ENCODE measurements around the gene TMEM92.

Gene TMEM92

GRCh38 chr17:50308666-50309065, 34.4 kb downstream of the TMEM92 start (continued):
- TF ChIP-seq TSHZ2 (CRISPR knock-in tag; IDR thresholded peaks at IDR 0.05) (no peak), SNAI2 (CRISPR knock-in tag; IDR thresholded peaks at IDR 0.05) (no peak), TOX (CRISPR knock-in tag; IDR thresholded peaks at IDR 0.05; ENCODE audit: borderline replicate concordance) (no peak)

- TF ChIP-seq TSHZ2 (CRISPR knock-in tag; IDR thresholded peaks at IDR 0.05): no peak
- no peak for TF ChIP-seq TOX (CRISPR knock-in tag; IDR thresholded peaks at IDR 0.05; ENCODE audit: borderline replicate concordance)
- TF ChIP-seq CSDC2 (CRISPR knock-in tag; IDR thresholded peaks at IDR 0.05): no peak
- TF ChIP-seq RARB (CRISPR knock-in tag; IDR thresholded peaks at IDR 0.05): no peak
- TF ChIP-seq ZNF70 (CRISPR knock-in tag; IDR thresholded peaks at IDR 0.05): no peak
- peak; percentile 59 for ATAC-seq
Observed at GRCh38 chr17:50310455-50311111, 36.3 kb downstream of the TMEM92 start.

GRCh38 chr17:50311112-50311460, 36.8 kb downstream of the TMEM92 start:
- TF ChIP-seq, protein P1, sequence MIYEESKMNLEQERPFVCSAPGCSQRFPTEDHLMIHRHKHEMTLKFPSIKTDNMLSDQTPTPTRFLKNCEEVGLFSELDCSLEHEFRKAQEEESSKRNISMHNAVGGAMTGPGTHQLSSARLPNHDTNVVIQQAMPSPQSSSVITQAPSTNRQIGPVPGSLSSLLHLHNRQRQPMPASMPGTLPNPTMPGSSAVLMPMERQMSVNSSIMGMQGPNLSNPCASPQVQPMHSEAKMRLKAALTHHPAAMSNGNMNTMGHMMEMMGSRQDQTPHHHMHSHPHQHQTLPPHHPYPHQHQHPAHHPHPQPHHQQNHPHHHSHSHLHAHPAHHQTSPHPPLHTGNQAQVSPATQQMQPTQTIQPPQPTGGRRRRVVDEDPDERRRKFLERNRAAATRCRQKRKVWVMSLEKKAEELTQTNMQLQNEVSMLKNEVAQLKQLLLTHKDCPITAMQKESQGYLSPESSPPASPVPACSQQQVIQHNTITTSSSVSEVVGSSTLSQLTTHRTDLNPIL (CRISPR knock-in tag; IDR thresholded peaks at IDR 0.05; ENCODE audit: low read depth): no peak
- TF ChIP-seq, protein P2, sequence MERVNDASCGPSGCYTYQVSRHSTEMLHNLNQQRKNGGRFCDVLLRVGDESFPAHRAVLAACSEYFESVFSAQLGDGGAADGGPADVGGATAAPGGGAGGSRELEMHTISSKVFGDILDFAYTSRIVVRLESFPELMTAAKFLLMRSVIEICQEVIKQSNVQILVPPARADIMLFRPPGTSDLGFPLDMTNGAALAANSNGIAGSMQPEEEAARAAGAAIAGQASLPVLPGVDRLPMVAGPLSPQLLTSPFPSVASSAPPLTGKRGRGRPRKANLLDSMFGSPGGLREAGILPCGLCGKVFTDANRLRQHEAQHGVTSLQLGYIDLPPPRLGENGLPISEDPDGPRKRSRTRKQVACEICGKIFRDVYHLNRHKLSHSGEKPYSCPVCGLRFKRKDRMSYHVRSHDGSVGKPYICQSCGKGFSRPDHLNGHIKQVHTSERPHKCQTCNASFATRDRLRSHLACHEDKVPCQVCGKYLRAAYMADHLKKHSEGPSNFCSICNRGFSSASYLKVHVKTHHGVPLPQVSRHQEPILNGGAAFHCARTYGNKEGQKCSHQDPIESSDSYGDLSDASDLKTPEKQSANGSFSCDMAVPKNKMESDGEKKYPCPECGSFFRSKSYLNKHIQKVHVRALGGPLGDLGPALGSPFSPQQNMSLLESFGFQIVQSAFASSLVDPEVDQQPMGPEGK (CRISPR knock-in tag; IDR thresholded peaks at IDR 0.05; ENCODE audit: borderline replicate concordance): no peak
- TF ChIP-seq ISL1 (CRISPR knock-in tag; IDR thresholded peaks at IDR 0.05) (no peak), ARNTL (CRISPR knock-in tag; IDR thresholded peaks at IDR 0.05; ENCODE audit: borderline replicate concordance, low read depth) (no peak), TSHZ2 (CRISPR knock-in tag; IDR thresholded peaks at IDR 0.05) (no peak), TCF4 (CRISPR knock-in tag; IDR thresholded peaks at IDR 0.05; ENCODE audit: borderline replicate concordance) (no peak), BACH2 (CRISPR knock-in tag; IDR thresholded peaks at IDR 0.05; ENCODE audit: borderline replicate concordance) (no peak), PPARA (CRISPR knock-in tag; IDR thresholded peaks at IDR 0.05; ENCODE audit: borderline replicate concordance) (no peak), ESRRG (CRISPR knock-in tag; IDR thresholded peaks at IDR 0.05) (no peak), SNAI2 (CRISPR knock-in tag; IDR thresholded peaks at IDR 0.05) (no peak), GLIS3 (CRISPR knock-in tag; IDR thresholded peaks at IDR 0.05) (no peak), CSDC2 (CRISPR knock-in tag; IDR thresholded peaks at IDR 0.05) (no peak), ZNF565 (CRISPR knock-in tag; conservative IDR thresholded peaks at IDR 0.05; ENCODE audit: low read depth) (no peak), OSR1 (CRISPR knock-in tag; IDR thresholded peaks at IDR 0.05) (no peak), ZNF70 (CRISPR knock-in tag; IDR thresholded peaks at IDR 0.05) (no peak)
- TF ChIP-seq, protein P3, sequence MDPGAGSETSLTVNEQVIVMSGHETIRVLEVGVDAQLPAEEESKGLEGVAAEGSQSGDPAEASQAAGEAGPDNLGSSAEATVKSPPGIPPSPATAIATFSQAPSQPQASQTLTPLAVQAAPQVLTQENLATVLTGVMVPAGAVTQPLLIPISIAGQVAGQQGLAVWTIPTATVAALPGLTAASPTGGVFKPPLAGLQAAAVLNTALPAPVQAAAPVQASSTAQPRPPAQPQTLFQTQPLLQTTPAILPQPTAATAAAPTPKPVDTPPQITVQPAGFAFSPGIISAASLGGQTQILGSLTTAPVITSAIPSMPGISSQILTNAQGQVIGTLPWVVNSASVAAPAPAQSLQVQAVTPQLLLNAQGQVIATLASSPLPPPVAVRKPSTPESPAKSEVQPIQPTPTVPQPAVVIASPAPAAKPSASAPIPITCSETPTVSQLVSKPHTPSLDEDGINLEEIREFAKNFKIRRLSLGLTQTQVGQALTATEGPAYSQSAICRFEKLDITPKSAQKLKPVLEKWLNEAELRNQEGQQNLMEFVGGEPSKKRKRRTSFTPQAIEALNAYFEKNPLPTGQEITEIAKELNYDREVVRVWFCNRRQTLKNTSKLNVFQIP (CRISPR knock-in tag; IDR thresholded peaks at IDR 0.05; ENCODE audit: borderline replicate concordance, low read depth): no peak
- no peak for ATAC-seq

Data from SK-N-SH treated with all-trans-retinoic acid at 6 μM for 48 hours (cell line).